GM10266 (cell line): ENCODE measurements around the gene CXCL16.

Source experiments
- DNase-seq: peaks from one replicate; pipeline ENCODE4 v3.0.0; 2012; ENCODE audit errors: extremely low spot score
- TF ChIP-seq, protein P1 (sequence below): IDR thresholded peaks from 2 replicates; pipeline ENCODE4 v1.5.1; 2012; ENCODE audit warnings: mild to moderate bottlenecking, low read depth; ENCODE audit not compliant: control insufficient read depth, insufficient read depth; ENCODE audit errors: missing control alignments

CXCL16 gene

GRCh38 chr17:4739122-4740024, at the start of gene CXCL16, which contains the start of gene ZMYND15:
Gene CXCL16, minus strand, starts transcription at chr17:4739928. Its CDS starts 589 bp downstream, at chr17:4739339.
Gene ZMYND15, plus strand, starts transcription at chr17:4739833. Its CDS starts 716 bp downstream, at chr17:4740549.
- peak; percentile 87 for DNase-seq
- TF ChIP-seq, protein P1, sequence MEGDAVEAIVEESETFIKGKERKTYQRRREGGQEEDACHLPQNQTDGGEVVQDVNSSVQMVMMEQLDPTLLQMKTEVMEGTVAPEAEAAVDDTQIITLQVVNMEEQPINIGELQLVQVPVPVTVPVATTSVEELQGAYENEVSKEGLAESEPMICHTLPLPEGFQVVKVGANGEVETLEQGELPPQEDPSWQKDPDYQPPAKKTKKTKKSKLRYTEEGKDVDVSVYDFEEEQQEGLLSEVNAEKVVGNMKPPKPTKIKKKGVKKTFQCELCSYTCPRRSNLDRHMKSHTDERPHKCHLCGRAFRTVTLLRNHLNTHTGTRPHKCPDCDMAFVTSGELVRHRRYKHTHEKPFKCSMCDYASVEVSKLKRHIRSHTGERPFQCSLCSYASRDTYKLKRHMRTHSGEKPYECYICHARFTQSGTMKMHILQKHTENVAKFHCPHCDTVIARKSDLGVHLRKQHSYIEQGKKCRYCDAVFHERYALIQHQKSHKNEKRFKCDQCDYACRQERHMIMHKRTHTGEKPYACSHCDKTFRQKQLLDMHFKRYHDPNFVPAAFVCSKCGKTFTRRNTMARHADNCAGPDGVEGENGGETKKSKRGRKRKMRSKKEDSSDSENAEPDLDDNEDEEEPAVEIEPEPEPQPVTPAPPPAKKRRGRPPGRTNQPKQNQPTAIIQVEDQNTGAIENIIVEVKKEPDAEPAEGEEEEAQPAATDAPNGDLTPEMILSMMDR: no peak

GRCh38 chr17:4788807-4789700, 49.3 kb upstream of the CXCL16 start, which contains the start of gene GLTPD2:
Gene GLTPD2, plus strand, starts transcription at chr17:4788964. Its CDS starts 48 bp downstream, at chr17:4789012.
- no peak for DNase-seq
- TF ChIP-seq, protein P1: no peak

- TF ChIP-seq, protein P1: no peak
- no peak for DNase-seq
Observed at GRCh38 chr17:4788159-4788806, 48.6 kb upstream of the CXCL16 start.

DNA sequence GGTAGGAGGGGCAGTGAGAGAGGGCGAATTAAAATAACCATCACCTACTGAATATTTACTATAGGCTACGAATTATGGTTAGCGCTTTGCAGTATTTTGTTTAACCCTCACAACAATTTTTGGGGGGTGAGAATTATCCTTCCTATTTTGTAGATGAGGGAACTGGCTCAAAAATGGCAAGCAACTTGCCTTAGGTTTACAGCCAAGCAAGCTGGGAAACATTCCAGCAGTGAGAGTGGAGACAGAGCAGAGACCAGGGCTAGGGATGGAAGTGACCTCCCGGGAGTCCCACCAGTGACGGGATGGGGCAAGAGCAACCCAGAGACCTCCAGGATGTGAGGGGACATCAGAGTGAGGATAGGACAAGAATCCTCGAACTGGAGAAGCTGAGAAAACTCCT, 46.8 kb upstream of the CXCL16 start:
- no peak for DNase-seq
- TF ChIP-seq, protein P1: no peak

- DNase-seq: no peak
- TF ChIP-seq, protein P1: no peak
Observed at GRCh38 chr17:4786106-4786511, 46.4 kb upstream of the CXCL16 start, which contains the start of gene VMO1. Gene VMO1, minus strand, starts transcription at chr17:4786364. Its CDS starts 12 bp downstream, at chr17:4786352.

DNA sequence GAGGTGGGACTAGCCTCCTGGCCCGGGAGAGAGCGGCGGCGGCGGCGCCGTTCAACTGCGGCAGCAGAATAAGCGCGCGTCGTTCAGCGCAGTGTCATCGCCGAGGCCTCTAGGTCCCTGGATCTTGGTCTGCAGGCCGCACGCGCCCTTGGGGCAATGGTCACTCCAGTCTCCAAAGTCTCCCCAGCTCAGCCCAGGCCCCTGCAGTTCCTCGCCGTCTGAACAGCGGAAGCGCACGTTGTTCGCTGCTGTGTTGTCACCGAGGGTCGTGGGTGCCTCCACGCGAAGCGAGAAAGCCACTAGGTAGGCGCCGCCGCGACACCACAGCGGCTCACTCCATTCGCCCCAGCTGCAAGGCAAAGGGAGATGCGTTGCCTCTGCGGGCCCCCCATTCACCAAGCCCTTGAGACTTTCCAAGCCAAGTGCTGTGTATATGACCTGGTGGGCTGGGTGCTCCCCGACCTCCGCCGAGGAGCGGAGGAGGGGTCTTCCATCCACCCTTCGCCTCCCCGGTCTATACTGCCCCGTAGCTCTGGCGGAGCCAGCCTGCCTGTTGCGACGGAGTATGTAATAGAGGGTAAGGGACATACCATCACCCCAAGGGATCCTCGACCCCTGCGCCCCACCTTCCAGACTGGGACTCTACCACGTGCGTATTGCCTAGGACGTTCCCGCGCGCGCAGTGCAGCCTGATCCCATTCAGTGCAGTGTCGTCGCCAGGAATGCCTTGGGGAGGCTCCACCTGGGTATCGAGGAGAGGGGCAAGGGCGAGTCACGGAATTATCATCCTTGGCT, 45.8 kb upstream of the CXCL16 start:
- TF ChIP-seq, protein P1: no peak
- no peak for DNase-seq
